Common myeloid progenitor, CD34-positive (primary cell): ENCODE results near the gene DNAJC6.

Source experiments
- CTCF ChIA-PET: fragments of 350-600 bp; sonication (Branson Sonifier 250); formaldehyde crosslinking; loops from one replicate; lab custom pipeline; 2021; ENCODE audit warnings: antibody characterized with exemption; lab: Charles Lee
- POLR2A ChIA-PET: fragments of 350-600 bp; sonication (Branson Sonifier 250); formaldehyde crosslinking; loops from one replicate; lab custom pipeline; 2021; ENCODE audit warnings: antibody characterized with exemption; lab: Charles Lee
- DNase-seq, 3 donors: peaks; one replicate each; pipeline versions ENCODE4 v3.0.0 to v3.0.0-alpha.2; 2013
- H3K27ac ChIP-seq, 2 experiments: 1 replicate in 1 of 2; 2 replicates in 1 of 2; pipeline ENCODE4 v1.7.0; 2013; ENCODE audit warnings: inconsistent platforms in 2 of 2, low read length in 2 of 2, mild to moderate bottlenecking in 2 of 2, low read depth in 1 of 2, moderate library complexity in 1 of 2; ENCODE audit not compliant: severe bottlenecking in 2 of 2, insufficient read depth in 1 of 2, poor library complexity in 1 of 2
- H3K27me3 ChIP-seq, 5 experiments: replicated peaks in 2 of 5; 1 replicate in 3 of 5; 2 replicates in 2 of 5; pipeline versions ENCODE4 v1.6.1 to v1.7.0; 2013; ENCODE audit warnings: low read length in 4 of 5, mild to moderate bottlenecking in 2 of 5, moderate library complexity in 2 of 5, inconsistent platforms in 1 of 5; ENCODE audit not compliant: insufficient read depth in 5 of 5, control insufficient read depth in 4 of 5
- H3K36me3 ChIP-seq, 4 experiments: 1 replicate in 2 of 4; 2 replicates in 2 of 4; pipeline versions ENCODE4 v1.6.1 to v1.7.0; 2013; ENCODE audit warnings: low read length in 3 of 4, control low read depth in 1 of 4, mild to moderate bottlenecking in 1 of 4; ENCODE audit not compliant: control insufficient read depth in 4 of 4, insufficient read depth in 4 of 4
- H3K4me1 ChIP-seq, 4 experiments: 1 replicate in 3 of 4; 2 replicates in 1 of 4; pipeline versions ENCODE4 v1.6.1 to v1.7.1; 2013; ENCODE audit warnings: low read length in 3 of 4, mild to moderate bottlenecking in 3 of 4, control low read depth in 1 of 4, inconsistent platforms in 1 of 4, moderate library complexity in 1 of 4; ENCODE audit not compliant: control insufficient read depth in 4 of 4, insufficient read depth in 4 of 4; ENCODE audit errors: control extremely low read depth in 1 of 4
- H3K4me3 ChIP-seq, 7 experiments: 1 replicate in 4 of 7; 2 replicates in 3 of 7; pipeline versions ENCODE4 v1.5.1 to v1.7.0; 2013; ENCODE audit warnings: mild to moderate bottlenecking in 7 of 7, low read length in 6 of 7, moderate library complexity in 6 of 7, inconsistent platforms in 2 of 7, low read depth in 2 of 7, control low read depth in 1 of 7; ENCODE audit not compliant: insufficient read depth in 4 of 7, control insufficient read depth in 1 of 7; ENCODE audit errors: extremely low read depth in 1 of 7
- H3K9me3 ChIP-seq, 5 experiments: 1 replicate in 4 of 5; 2 replicates in 1 of 5; pipeline versions ENCODE4 v1.6.1 to v1.7.1; 2013; ENCODE audit warnings: low read length in 4 of 5, mild to moderate bottlenecking in 2 of 5, inconsistent platforms in 1 of 5, low read depth in 1 of 5, moderate library complexity in 1 of 5; ENCODE audit not compliant: control insufficient read depth in 4 of 5, insufficient read depth in 2 of 5; ENCODE audit errors: control extremely low read depth in 1 of 5
- WGBS: methylation state at CpG from one replicate; pipeline ENCODE4 v1.1.5; 2013; ENCODE audit not compliant: insufficient coverage; 5-methylcytosine and 5-hydroxymethylcytosine counted together

The DNAJC6 gene

DNA sequence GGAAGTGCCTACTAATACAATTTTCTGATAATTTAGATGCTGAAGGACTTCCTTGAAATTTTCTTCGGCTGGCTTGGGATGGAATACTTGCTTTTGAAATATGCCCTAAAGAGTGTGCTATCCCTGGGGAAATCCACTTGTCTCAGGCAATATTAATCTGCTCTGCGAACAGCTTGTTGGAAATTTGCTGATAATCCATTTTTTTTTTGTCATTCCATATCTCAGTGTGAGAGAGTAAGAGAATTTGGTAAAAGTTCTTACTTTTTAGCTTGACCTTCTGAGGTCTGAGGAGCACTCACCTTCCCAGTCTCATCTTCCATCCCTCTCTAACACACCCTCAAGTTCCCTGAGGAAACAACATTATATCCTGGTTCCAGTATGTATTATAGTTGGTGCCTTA lies 36.8 kb downstream of the DNAJC6 start:
- Histone ChIP-seq H3K4me1 (no peaks in the 10 kb centered on the region), H3K27me3 (no peaks in the 10 kb centered on the region), H3K9me3 (no peaks in the 10 kb centered on the region), H3K27ac (no peak overlapping the region), H3K4me3 (no peak overlapping the region), H3K36me3 (peaks cover 0 to 2% (median 0%) of the 10 kb centered on the region in 4 experiments)
- no peak for DNase-seq
- 100% methylated on average over 1 of the region's 2 CpGs for WGBS
- POLR2A ChIA-PET = interaction anchor here (0.6 kb wide), 1 partner anchor 24 kb away, joined by 4 read pairs; no protein-coding TSS in a partner anchor
- CTCF ChIA-PET = interaction anchor here (0.6 to 1.0 kb wide), 2 partner anchors 14 to 80 kb away, joined by 3 read pairs; no protein-coding TSS in a partner anchor

GRCh38 chr1:65355031-65355712 lies 45.8 kb downstream of the DNAJC6 start:
- no peaks in the 10 kb centered on the region for H3K27me3 ChIP-seq
- no peak overlapping the region for H3K27ac ChIP-seq
- ChIA-PET CTCF (no interaction called here), POLR2A (interaction anchor here (0.6 kb wide), 1 partner anchor 93 kb away, joined by 4 read pairs; no protein-coding TSS in a partner anchor)
- WGBS = 97% methylated on average over 5 of the region's 7 CpGs
- H3K4me3 ChIP-seq = no peak overlapping the region
- H3K36me3 ChIP-seq = no peaks in the 10 kb centered on the region
- H3K9me3 ChIP-seq = no peaks in the 10 kb centered on the region
- no peak for DNase-seq
- H3K4me1 ChIP-seq = peaks cover 0 to 2% (median 0%) of the 10 kb centered on the region in 4 experiments

- Histone ChIP-seq H3K27me3 (no peaks in the 10 kb centered on the region), H3K4me3 (no peak overlapping the region), H3K36me3 (no peaks in the 10 kb centered on the region), H3K4me1 (peaks cover 0 to 2% (median 0%) of the 10 kb centered on the region in 4 experiments), H3K27ac (no peak overlapping the region), H3K9me3 (no peaks in the 10 kb centered on the region)
- WGBS = 96% methylated on average over 4 of the region's 6 CpGs
- ChIA-PET CTCF (no interaction called here), POLR2A (no interaction called here)
- DNase-seq = peak in 2 of 3 donors; percentile 22 to 51
Measured at GRCh38 chr1:65357291-65357960, 48.1 kb downstream of the DNAJC6 start.

DNA sequence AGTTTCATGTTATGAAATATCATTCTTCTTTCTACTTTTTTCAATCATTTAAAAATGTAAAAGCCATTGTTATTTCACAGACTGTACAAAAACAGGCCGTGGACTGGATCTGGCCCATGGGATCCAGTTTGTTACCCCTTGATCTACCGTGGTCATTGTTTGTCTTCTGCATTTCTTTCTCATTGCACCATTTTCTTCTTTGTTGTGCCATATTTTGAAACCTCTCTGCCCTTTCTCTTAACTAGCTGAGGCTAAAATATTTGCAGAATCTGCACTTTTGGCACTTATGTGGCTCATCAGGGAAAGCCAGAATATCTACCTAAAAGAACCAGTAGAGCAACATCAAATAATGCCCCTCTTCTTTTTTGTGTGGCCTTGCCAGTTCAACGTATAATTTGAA lies 50.5 kb downstream of the DNAJC6 start:
- Histone ChIP-seq H3K4me1 (peaks cover 0 to 2% (median 0%) of the 10 kb centered on the region in 4 experiments), H3K27me3 (no peaks in the 10 kb centered on the region), H3K9me3 (no peaks in the 10 kb centered on the region), H3K4me3 (no peak overlapping the region), H3K36me3 (no peaks in the 10 kb centered on the region), H3K27ac (no peak overlapping the region)
- POLR2A ChIA-PET = no interaction called here
- CTCF ChIA-PET = no interaction called here
- WGBS = 100% methylated on average over 2 of the region's 3 CpGs
- no peak for DNase-seq

GRCh38 chr1:65360648-65361047 lies 51.3 kb downstream of the DNAJC6 start:
- H3K4me3 ChIP-seq = no peak overlapping the region
- no peaks in the 10 kb centered on the region for H3K27me3 ChIP-seq
- H3K27ac ChIP-seq = no peak overlapping the region
- no peaks in the 10 kb centered on the region for H3K9me3 ChIP-seq
- 100% methylated on average over 2 of the region's 5 CpGs for WGBS
- DNase-seq = no peak
- CTCF ChIA-PET = no interaction called here
- H3K4me1 ChIP-seq = peaks cover 0 to 2% (median 0%) of the 10 kb centered on the region in 4 experiments
- POLR2A ChIA-PET = no interaction called here
- peaks cover 0 to under 1% (median 0%) of the 10 kb centered on the region in 4 experiments for H3K36me3 ChIP-seq

- DNase-seq = no peak
- no peaks in the 10 kb centered on the region for H3K9me3 ChIP-seq
- ChIA-PET CTCF (interaction anchor here (1.3 kb wide), 1 partner anchor 325 kb away, joined by 3 read pairs; no protein-coding TSS in a partner anchor), POLR2A (no interaction called here)
- H3K4me3 ChIP-seq = no peak overlapping the region
- no peaks in the 10 kb centered on the region for H3K27me3 ChIP-seq
- H3K36me3 ChIP-seq = peaks cover 0 to 12% (median 6%) of the 10 kb centered on the region in 4 experiments
- 100% methylated on average over 3 of the region's 3 CpGs for WGBS
- no peak overlapping the region for H3K27ac ChIP-seq
- peaks cover 0 to 2% (median 0%) of the 10 kb centered on the region in 4 experiments for H3K4me1 ChIP-seq
Measured at GRCh38 chr1:65362545-65362944, 53.2 kb downstream of the DNAJC6 start.

DNA sequence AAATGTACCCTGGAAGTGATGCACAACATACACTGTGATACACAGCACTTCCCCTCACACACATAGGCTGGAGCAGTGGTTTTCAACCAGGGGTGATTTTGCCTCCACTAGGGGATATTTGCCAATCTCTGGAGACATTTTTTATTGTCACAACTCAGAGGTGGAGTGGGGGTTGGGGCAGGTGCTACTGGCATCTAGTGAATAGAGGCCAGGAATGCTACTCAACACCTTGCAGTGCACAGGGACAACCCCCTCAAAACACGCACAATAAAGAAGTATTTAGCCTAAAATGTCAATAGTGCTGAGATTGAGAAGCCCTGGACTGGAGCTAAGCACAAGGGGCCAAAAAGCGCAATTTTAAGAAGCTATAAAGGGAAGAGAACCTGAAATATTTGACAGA lies 54.1 kb downstream of the DNAJC6 start:
- no peaks in the 10 kb centered on the region for H3K27me3 ChIP-seq
- DNase-seq = no peak
- H3K27ac ChIP-seq = no peak overlapping the region
- 100% methylated on average over 1 of the region's 2 CpGs for WGBS
- H3K4me3 ChIP-seq = no peak overlapping the region
- peaks cover 0 to 12% (median 7%) of the 10 kb centered on the region in 4 experiments for H3K36me3 ChIP-seq
- ChIA-PET POLR2A (no interaction called here), CTCF (no interaction called here)
- H3K4me1 ChIP-seq = no peaks in the 10 kb centered on the region
- H3K9me3 ChIP-seq = no peaks in the 10 kb centered on the region
